Upper lobe of right lung (tissue), 1 donor: ENCODE data around the gene RNF7. TPM values are rescaled to one million over a fixed set of nuclear protein-coding genes. Genes with fewer than 3 reads are reported as not detected.
"Not testable (repeated sequence)": the region's sequence is repeated elsewhere in the genome, so short reads cannot be mapped to it uniquely, and the experiment has no call there.

Source experiments
- ATAC-seq: fragments of 200-7000 bp; cut with Tn5 transposase; one replicate; pipeline ENCODE4 v1.9.1; 2020; ENCODE audit warnings: mild to moderate bottlenecking, moderate library complexity
- DNase-seq: peaks from one replicate; pipeline ENCODE4 v3.0.0-alpha.2; 2020
- H3K27ac ChIP-seq: fragments of 200-600 bp; one replicate; pipeline ENCODE4 v1.8.0; 2022
- H3K27me3 ChIP-seq: fragments of 200-600 bp; one replicate; pipeline ENCODE4 v1.8.0; 2022; ENCODE audit warnings: mild to moderate bottlenecking
- H3K36me3 ChIP-seq: fragments of 200-600 bp; one replicate; pipeline ENCODE4 v1.8.0; 2022
- H3K4me1 ChIP-seq: fragments of 200-600 bp; one replicate; pipeline ENCODE4 v1.8.0; 2022
- H3K4me3 ChIP-seq: fragments of 200-600 bp; one replicate; pipeline ENCODE4 v1.8.0; 2022; ENCODE audit warnings: mild to moderate bottlenecking
- H3K9me3 ChIP-seq: fragments of 200-600 bp; one replicate; pipeline ENCODE4 v1.8.0; 2022
- CTCF ChIP-seq: fragments of 200-600 bp; IDR thresholded peaks from one replicate; pipeline ENCODE4 v1.8.0; 2022; ENCODE audit warnings: antibody characterized with exemption
- intact Hi-C: fragments of 100-400 bp; cut with DNase I; formaldehyde crosslinking; loops from one replicate; pipeline ENCODE4 v1.11.0; 2022
- total RNA-seq: library from RNA; stranded (reverse); fragmentation: NEBNext Ultra II Directional; extraction: Animal tissue kit (Norgen Biotek cat#: 25700); gene quantifications from one replicate; pipeline ENCODE4 v1.2.1, GENCODE V29; 2021
- donor health status: DM: no; HTN: yes; CAD: no; lungs with severe emphysema.

Gene RNF7
- total RNA-seq, 1 donor from 2014 or later = 68.6 TPM

GRCh38 chr3:141746962-141747361, 8.9 kb downstream of the RNF7 start:
- ATAC-seq = no peak
- H3K27me3 ChIP-seq = no peaks in the 10 kb centered on the region
- H3K36me3 ChIP-seq = peaks cover 69% of the 10 kb centered on the region
- H3K4me3 ChIP-seq = no peak overlapping the region
- no peaks in the 10 kb centered on the region for H3K9me3 ChIP-seq
- peaks cover 12% of the 10 kb centered on the region for H3K4me1 ChIP-seq
- intact Hi-C loops = no loop called here
- no peak overlapping the region for H3K27ac ChIP-seq
- no peak for TF ChIP-seq CTCF
- no peak for DNase-seq

GRCh38 chr3:141753399-141753798, 15.3 kb downstream of the RNF7 start:
- Histone ChIP-seq H3K27me3 (no peaks in the 10 kb centered on the region), H3K4me3 (no peak overlapping the region), H3K27ac (no peak overlapping the region), H3K9me3 (no peaks in the 10 kb centered on the region), H3K4me1 (no peaks in the 10 kb centered on the region), H3K36me3 (peaks cover 14% of the 10 kb centered on the region)
- DNase-seq = no peak
- ATAC-seq = no peak
- no peak for TF ChIP-seq CTCF
- intact Hi-C loops = no loop called here

- Histone ChIP-seq H3K27me3 (no peaks in the 10 kb centered on the region), H3K4me3 (no peak overlapping the region), H3K27ac (no peak overlapping the region), H3K4me1 (no peaks in the 10 kb centered on the region), H3K36me3 (peaks cover 9% of the 10 kb centered on the region), H3K9me3 (no peaks in the 10 kb centered on the region)
- no peak for DNase-seq
- no peak for TF ChIP-seq CTCF
- intact Hi-C loops = no loop called here
- ATAC-seq = no peak
Observed at GRCh38 chr3:141754032-141754431, 15.9 kb downstream of the RNF7 start.

- H3K4me3 ChIP-seq, DNase-seq, H3K27me3 ChIP-seq, intact Hi-C loops, H3K36me3 ChIP-seq, H3K4me1 ChIP-seq, H3K27ac ChIP-seq, ATAC-seq, H3K9me3 ChIP-seq: not testable (repeated sequence)
Observed at GRCh38 chr3:141762552-141762951, 24.5 kb downstream of the RNF7 start.

GRCh38 chr3:141763088-141763750, 25.1 kb downstream of the RNF7 start, which contains the start of gene GRK7:
GRK7 (plus strand) TSS chr3:141763408; CDS start chr3:141778285, 14,877 bp downstream.
- intact Hi-C loops = no loop called here
- H3K36me3 ChIP-seq = no peaks in the 10 kb centered on the region

GRCh38 chr3:141764045-141764444, 25.9 kb downstream of the RNF7 start:
- intact Hi-C loops = no loop called here

More at GRCh38 chr3:141763088-141763750, 25.1 kb downstream of the RNF7 start, which contains the start of gene GRK7:
- ATAC-seq = no peak
- H3K27me3 ChIP-seq = no peaks in the 10 kb centered on the region
- TF ChIP-seq CTCF = no peak
- H3K9me3 ChIP-seq = no peaks in the 10 kb centered on the region
- H3K4me3 ChIP-seq = no peak within 1 kb of the TSS
- DNase-seq = no peak
- H3K4me1 ChIP-seq = no peaks in the 10 kb centered on the region
- H3K27ac ChIP-seq = no peak within 1 kb of the TSS

More at GRCh38 chr3:141764045-141764444, 25.9 kb downstream of the RNF7 start:
- ATAC-seq (no peak), DNase-seq (no peak)
- Histone ChIP-seq H3K4me1 (no peaks in the 10 kb centered on the region), H3K27me3 (no peaks in the 10 kb centered on the region), H3K27ac (no peak overlapping the region), H3K36me3 (no peaks in the 10 kb centered on the region), H3K9me3 (no peaks in the 10 kb centered on the region), H3K4me3 (no peak overlapping the region)
- TF ChIP-seq CTCF = no peak
